KMS-11 (cell line): ENCODE data around the gene OR2AG2.

ENCODE experiments used
- H2AFZ ChIP-seq: fragments of 200-600 bp; sonication (generic); 2 replicates; pipeline ENCODE4 v1.6.1; 2016; ENCODE audit warnings: antibody characterized with exemption, mixed run types, low read depth
- H3K27ac ChIP-seq: fragments of 200-600 bp; sonication (generic); 2 replicates; pipeline ENCODE4 v1.6.1; 2016; ENCODE audit warnings: mild to moderate bottlenecking, mixed run types
- H3K27me3 ChIP-seq: fragments of 200-600 bp; sonication (generic); 2 replicates; pipeline ENCODE4 v1.6.1; 2017; ENCODE audit warnings: mild to moderate bottlenecking, low read depth, mixed run types, moderate library complexity; ENCODE audit not compliant: insufficient read depth
- H3K36me3 ChIP-seq: fragments of 200-600 bp; sonication (generic); 2 replicates; pipeline ENCODE4 v1.6.1; 2017; ENCODE audit warnings: mild to moderate bottlenecking, mixed run types; ENCODE audit not compliant: insufficient read depth
- H3K4me1 ChIP-seq: fragments of 200-600 bp; sonication (generic); 2 replicates; pipeline ENCODE4 v1.6.1; 2016; ENCODE audit warnings: mild to moderate bottlenecking, low read depth, mixed run types; ENCODE audit not compliant: poor library complexity, severe bottlenecking
- H3K4me2 ChIP-seq: fragments of 200-600 bp; sonication (generic); 2 replicates; pipeline ENCODE4 v1.7.0; 2016; ENCODE audit warnings: mild to moderate bottlenecking, mixed run types
- H3K4me3 ChIP-seq: fragments of 200-600 bp; sonication (generic); IDR thresholded peaks from 2 replicates; pipeline ENCODE4 v1.6.1; 2017; ENCODE audit warnings: low read depth, low read length, mixed read lengths; ENCODE audit not compliant: insufficient read depth
- H3K79me2 ChIP-seq: fragments of 200-600 bp; sonication (generic); 2 replicates; pipeline ENCODE4 v1.6.1; 2016; ENCODE audit warnings: low read depth, mixed run types; ENCODE audit not compliant: insufficient read depth
- H3K9ac ChIP-seq: fragments of 200-600 bp; sonication (generic); 2 replicates; pipeline ENCODE4 v1.6.1; 2016; ENCODE audit warnings: mild to moderate bottlenecking, mixed run types
- H4K20me1 ChIP-seq: fragments of 200-600 bp; sonication (generic); 2 replicates; pipeline ENCODE4 v1.6.1; 2016; ENCODE audit warnings: mild to moderate bottlenecking, mixed run types; ENCODE audit not compliant: insufficient read depth
- CTCF ChIP-seq: fragments of 200-600 bp; sonication (generic); conservative IDR thresholded peaks from 2 replicates; pipeline ENCODE4 v1.6.1; 2017; ENCODE audit warnings: low read depth, mild to moderate bottlenecking, antibody characterized with exemption, low read length, moderate library complexity, mixed read lengths

Gene OR2AG2

GRCh38 chr11:6755953-6756347 is 15.8 kb downstream of the OR2AG2 start:
- no peaks in the 10 kb centered on the region for H3K79me2 ChIP-seq
- no peaks in the 10 kb centered on the region for H3K27me3 ChIP-seq
- H3K36me3 ChIP-seq, result no peaks in the 10 kb centered on the region
- no peak overlapping the region for H3K4me2 ChIP-seq
- H4K20me1 ChIP-seq, result no peaks in the 10 kb centered on the region
- H3K4me1 ChIP-seq, result no peaks in the 10 kb centered on the region
- no peak overlapping the region for H3K4me3 ChIP-seq
- TF ChIP-seq CTCF, result no peak
- H3K27ac ChIP-seq, result no peak overlapping the region
- H3K9ac ChIP-seq, result no peak overlapping the region
- no peak overlapping the region for H2AFZ ChIP-seq

- no peak overlapping the region for H3K9ac ChIP-seq
- no peak overlapping the region for H3K4me2 ChIP-seq
- H3K4me3 ChIP-seq, result no peak overlapping the region
- H3K27ac ChIP-seq, result no peak overlapping the region
- H2AFZ ChIP-seq, result peak overlapping the region; percentile 25; the same call in 1 of the 2 replicates
- no peaks in the 10 kb centered on the region for H3K4me1 ChIP-seq
- H3K79me2 ChIP-seq, result no peaks in the 10 kb centered on the region
- no peaks in the 10 kb centered on the region for H4K20me1 ChIP-seq
- no peaks in the 10 kb centered on the region for H3K36me3 ChIP-seq
- H3K27me3 ChIP-seq, result no peaks in the 10 kb centered on the region
- peak; percentile 84 for TF ChIP-seq CTCF
Observed at GRCh38 chr11:6755303-6755952, 16.3 kb downstream of the OR2AG2 start.

GRCh38 chr11:6747097-6747668 is 24.6 kb downstream of the OR2AG2 start:
- Histone ChIP-seq H3K79me2 (no peaks in the 10 kb centered on the region), H3K4me2 (no peak overlapping the region), H3K9ac (no peak overlapping the region), H3K27me3 (no peaks in the 10 kb centered on the region), H3K36me3 (no peaks in the 10 kb centered on the region), H3K4me1 (peaks cover 13% of the 10 kb centered on the region), H2AFZ (no peak overlapping the region), H3K27ac (no peak overlapping the region), H4K20me1 (no peaks in the 10 kb centered on the region), H3K4me3 (no peak overlapping the region)
- TF ChIP-seq CTCF, result no peak

- H3K27ac ChIP-seq, result peak overlapping the region; percentile 15; the same call in 1 of the 2 replicates
- H3K27me3 ChIP-seq, result no peaks in the 10 kb centered on the region
- H3K9ac ChIP-seq, result peak overlapping the region; percentile 29; the same call in 1 of the 2 replicates
- H3K4me1 ChIP-seq, result peaks cover 13% of the 10 kb centered on the region
- H3K36me3 ChIP-seq, result no peaks in the 10 kb centered on the region
- H2AFZ ChIP-seq, result peak overlapping the region; percentile 92
- no peak for TF ChIP-seq CTCF
- no peaks in the 10 kb centered on the region for H4K20me1 ChIP-seq
- H3K4me2 ChIP-seq, result peak overlapping the region; percentile 78
- H3K79me2 ChIP-seq, result no peaks in the 10 kb centered on the region
- H3K4me3 ChIP-seq, result no peak overlapping the region
Observed at GRCh38 chr11:6746626-6747025, 25.1 kb downstream of the OR2AG2 start.
